ENCODE measurements around the gene PRDM16.

The PRDM16 gene

DNA sequence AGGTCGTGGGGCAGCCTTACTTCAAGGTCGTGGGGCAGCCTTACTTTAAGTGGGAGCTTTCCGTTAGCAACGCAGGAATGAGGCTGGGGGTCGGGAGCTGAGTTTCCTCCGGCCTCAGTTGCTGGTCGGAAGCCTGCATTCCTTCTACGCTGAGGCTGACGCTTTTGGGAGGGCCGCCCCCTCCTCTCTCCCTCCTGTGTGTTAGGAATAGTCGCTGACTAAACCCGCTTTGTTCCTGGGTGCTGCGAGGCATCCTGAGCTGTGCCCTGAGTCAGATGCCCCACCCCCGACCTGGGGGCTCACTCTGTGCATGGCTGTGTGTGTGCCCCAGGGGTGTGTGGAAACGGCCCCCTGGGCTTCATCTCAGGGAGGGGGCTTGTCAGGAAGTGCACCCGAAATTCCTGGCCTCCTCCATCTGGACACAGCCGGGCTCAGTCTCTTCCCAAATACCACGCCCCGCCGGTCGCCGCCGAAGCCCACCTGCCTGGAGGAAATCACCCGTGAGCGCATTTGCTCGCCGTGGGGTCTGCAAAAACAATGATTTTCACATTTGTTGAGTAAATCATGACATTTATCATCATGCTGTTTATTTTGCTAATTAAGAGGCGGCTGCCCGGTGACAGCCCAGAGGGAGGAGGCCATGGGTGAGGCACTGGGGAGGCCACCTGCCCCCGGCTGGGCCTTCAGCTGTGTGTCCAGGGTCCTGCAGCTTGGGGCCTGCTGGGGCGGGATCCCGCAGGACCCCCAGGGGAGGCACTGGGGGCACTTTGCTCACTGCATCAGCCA, 121.4 kb downstream of the PRDM16 start:
- H3K4me3 ChIP-seq (ENCODE audit: low read depth, low read length): no peak overlapping the region
- TF ChIP-seq ZNF266 (tag by site-specific recombination; IDR thresholded peaks at IDR 0.05; ENCODE audit: low read depth) (no peak), ZIC2 (tag by site-specific recombination; IDR thresholded peaks at IDR 0.05) (peak; percentile 37; the same call in 1 of the 2 replicates), GLIS1 (tag by site-specific recombination; IDR thresholded peaks at IDR 0.05) (peak; percentile 57)
- no peaks in the 10 kb centered on the region for H3K9me3 ChIP-seq (ENCODE audit: control insufficient read depth, insufficient read depth, low read depth, low read length)
- ChIA-PET POLR2A (no interaction called here), CTCF (no interaction called here)
- H3K4me1 ChIP-seq (ENCODE audit: control insufficient read depth, insufficient read depth, low read length): no peaks in the 10 kb centered on the region
- H3K36me3 ChIP-seq (ENCODE audit: control insufficient read depth in 2 of 2, insufficient read depth in 1 of 2, low read length in 2 of 2): peaks cover 0 to 8% of the 10 kb centered on the region in 2 experiments; a peak in 1 of 3 replicates
- no peak overlapping the region for H3K27ac ChIP-seq (ENCODE audit: extremely low read depth, low read depth, low read length)

DNA sequence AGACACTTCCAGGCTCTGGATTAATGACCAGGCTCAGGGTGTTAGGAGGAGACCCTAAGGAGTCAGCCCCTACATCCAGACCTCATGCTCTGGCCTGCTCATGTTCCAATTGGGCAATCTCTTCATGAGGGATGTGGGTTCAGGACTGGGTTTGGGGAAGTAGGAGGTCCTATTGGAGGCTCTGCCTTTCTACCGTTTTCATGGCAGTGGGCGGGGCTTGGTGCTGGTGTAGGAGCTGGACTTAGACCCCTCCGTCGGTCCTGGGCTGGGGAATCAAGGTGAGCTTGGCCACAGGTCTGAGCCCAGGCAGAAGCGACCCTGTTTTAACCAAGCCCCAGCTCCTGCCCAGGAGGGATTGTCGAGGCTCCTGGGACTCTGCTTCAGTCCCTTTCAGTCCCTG, 123.4 kb downstream of the PRDM16 start:
- H3K36me3 ChIP-seq (ENCODE audit: control insufficient read depth in 2 of 2, insufficient read depth in 1 of 2, low read length in 2 of 2): peaks cover 0 to 8% of the 10 kb centered on the region in 2 experiments; a peak in 1 of 3 replicates
- H3K4me1 ChIP-seq (ENCODE audit: control insufficient read depth, insufficient read depth, low read length): no peaks in the 10 kb centered on the region
- no peak overlapping the region for H3K4me3 ChIP-seq (ENCODE audit: low read depth, low read length)
- no peak overlapping the region for H3K27ac ChIP-seq (ENCODE audit: extremely low read depth, low read depth, low read length)
- ChIA-PET CTCF (no interaction called here), POLR2A (no interaction called here)
- no peak for TF ChIP-seq ZBTB8A (tag by site-specific recombination; IDR thresholded peaks at IDR 0.05)
- no peak for TF ChIP-seq ZNF324 (tag by site-specific recombination; IDR thresholded peaks at IDR 0.05)
- TF ChIP-seq ZNF654 (tag by site-specific recombination; IDR thresholded peaks at IDR 0.05; ENCODE audit: low read depth): no peak
- TF ChIP-seq SALL2 (tag by site-specific recombination; IDR thresholded peaks at IDR 0.05; ENCODE audit: borderline replicate concordance): no peak
- no peak for TF ChIP-seq ZNF701 (tag by site-specific recombination; IDR thresholded peaks at IDR 0.05)
- no peak for TF ChIP-seq ZNF239 (tag by site-specific recombination; IDR thresholded peaks at IDR 0.05)
- no peak for TF ChIP-seq ZNF223 (tag by site-specific recombination; IDR thresholded peaks at IDR 0.05)
- TF ChIP-seq FEZF1 (tag by site-specific recombination; IDR thresholded peaks at IDR 0.05): no peak
- TF ChIP-seq, protein P1, sequence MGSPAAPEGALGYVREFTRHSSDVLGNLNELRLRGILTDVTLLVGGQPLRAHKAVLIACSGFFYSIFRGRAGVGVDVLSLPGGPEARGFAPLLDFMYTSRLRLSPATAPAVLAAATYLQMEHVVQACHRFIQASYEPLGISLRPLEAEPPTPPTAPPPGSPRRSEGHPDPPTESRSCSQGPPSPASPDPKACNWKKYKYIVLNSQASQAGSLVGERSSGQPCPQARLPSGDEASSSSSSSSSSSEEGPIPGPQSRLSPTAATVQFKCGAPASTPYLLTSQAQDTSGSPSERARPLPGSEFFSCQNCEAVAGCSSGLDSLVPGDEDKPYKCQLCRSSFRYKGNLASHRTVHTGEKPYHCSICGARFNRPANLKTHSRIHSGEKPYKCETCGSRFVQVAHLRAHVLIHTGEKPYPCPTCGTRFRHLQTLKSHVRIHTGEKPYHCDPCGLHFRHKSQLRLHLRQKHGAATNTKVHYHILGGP (tag by site-specific recombination; IDR thresholded peaks at IDR 0.05): no peak
- H3K9me3 ChIP-seq (ENCODE audit: control insufficient read depth, insufficient read depth, low read depth, low read length): no peaks in the 10 kb centered on the region

DNA sequence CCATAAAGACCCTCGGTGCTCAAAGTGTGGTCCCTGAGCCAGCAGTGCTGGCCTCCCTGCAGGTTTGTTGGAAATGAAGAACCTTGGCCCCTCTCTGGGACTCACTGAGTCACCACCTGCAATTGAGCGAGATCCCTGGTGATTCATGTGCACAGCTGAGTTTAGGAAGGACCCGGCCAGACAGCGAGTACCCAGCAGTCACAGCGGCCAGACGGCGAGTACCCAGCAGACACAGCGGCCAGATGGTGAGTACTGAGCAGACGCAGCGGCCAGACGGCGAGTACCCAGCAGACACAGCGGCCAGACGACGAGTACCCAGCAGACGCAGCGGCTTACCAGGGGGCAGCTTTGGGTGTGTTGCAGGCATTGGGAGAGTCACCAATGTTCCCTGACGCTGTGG, 123.8 kb downstream of the PRDM16 start:
- no peak overlapping the region for H3K4me3 ChIP-seq (ENCODE audit: low read depth, low read length)
- CTCF ChIA-PET: no interaction called here
- TF ChIP-seq ZNF239 (tag by site-specific recombination; IDR thresholded peaks at IDR 0.05) (no peak), SETDB1 (IDR thresholded peaks at IDR 0.05; ENCODE audit: insufficient read length, low read length) (peak; percentile 19), ZNF350 (tag by site-specific recombination; IDR thresholded peaks at IDR 0.05) (no peak)

DNA sequence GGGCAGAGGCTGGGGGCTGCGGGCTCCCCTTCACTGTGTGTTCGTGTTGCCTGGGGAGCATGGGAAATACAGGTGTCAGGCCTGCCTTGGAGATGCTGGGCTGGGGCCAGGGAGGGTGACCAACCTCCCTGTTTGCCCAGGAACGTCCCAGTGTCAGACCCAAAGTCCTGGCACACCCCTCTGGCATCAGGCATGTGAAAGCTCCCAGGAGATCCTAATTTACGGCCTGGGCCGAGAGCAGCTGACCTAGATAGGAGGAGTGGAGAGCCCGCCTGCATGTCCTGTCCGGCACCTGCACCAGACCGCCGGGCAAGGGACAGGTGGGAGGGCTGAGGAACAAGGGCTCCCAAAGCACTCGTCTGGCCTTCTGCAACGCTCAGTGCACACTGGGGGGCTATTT, 124.8 kb downstream of the PRDM16 start:
- Histone ChIP-seq H3K4me1 (ENCODE audit: control insufficient read depth, insufficient read depth, low read length) (no peaks in the 10 kb centered on the region), H3K9me3 (ENCODE audit: control insufficient read depth, insufficient read depth, low read depth, low read length) (no peaks in the 10 kb centered on the region), H3K27ac (ENCODE audit: extremely low read depth, low read depth, low read length) (no peak overlapping the region)

More for the DNA sequence above, 123.8 kb downstream of the PRDM16 start:
- H3K36me3 ChIP-seq (ENCODE audit: control insufficient read depth in 2 of 2, insufficient read depth in 1 of 2, low read length in 2 of 2): peaks cover 0 to 8% of the 10 kb centered on the region in 2 experiments; a peak in 1 of 3 replicates
- H3K9me3 ChIP-seq (ENCODE audit: control insufficient read depth, insufficient read depth, low read depth, low read length): no peaks in the 10 kb centered on the region
- H3K27ac ChIP-seq (ENCODE audit: extremely low read depth, low read depth, low read length): no peak overlapping the region
- POLR2A ChIA-PET: no interaction called here
- no peaks in the 10 kb centered on the region for H3K4me1 ChIP-seq (ENCODE audit: control insufficient read depth, insufficient read depth, low read length)

More for the DNA sequence above, 124.8 kb downstream of the PRDM16 start:
- POLR2A ChIA-PET: no interaction called here
- TF ChIP-seq GLI2 (tag by site-specific recombination; IDR thresholded peaks at IDR 0.05; ENCODE audit: borderline replicate concordance, low read depth) (no peak), ZNF366 (tag by site-specific recombination; conservative IDR thresholded peaks at IDR 0.05) (no peak), ZNF837 (tag by site-specific recombination; IDR thresholded peaks at IDR 0.05) (no peak), ZIC2 (tag by site-specific recombination; IDR thresholded peaks at IDR 0.05) (no peak)
- CTCF ChIA-PET: no interaction called here
- Histone ChIP-seq H3K4me3 (ENCODE audit: low read depth, low read length) (no peak overlapping the region), H3K36me3 (ENCODE audit: control insufficient read depth in 2 of 2, insufficient read depth in 1 of 2, low read length in 2 of 2) (peaks cover 0 to 8% of the 10 kb centered on the region in 2 experiments; a peak in 1 of 3 replicates)
